Activated CD8-positive, alpha-beta memory T cell treated with anti-CD3 and anti-CD28 coated beads for 36 hours (primary cell): ENCODE data around the gene B3GLCT. TPM values are rescaled to one million over a fixed set of nuclear protein-coding genes. Genes with fewer than 3 reads are reported as not detected.
"Not testable (repeated sequence)": the region's sequence is repeated elsewhere in the genome, so short reads cannot be mapped to it uniquely, and the experiment has no call there.

Experiments
- CTCF ChIA-PET: fragments of 350-600 bp; sonication (Branson Sonifier 250); formaldehyde crosslinking; loops from one replicate; lab custom pipeline; 2021; ENCODE audit warnings: antibody characterized with exemption; lab: Charles Lee
- POLR2A ChIA-PET: fragments of 350-600 bp; sonication (Branson Sonifier 250); formaldehyde crosslinking; loops from one replicate; lab custom pipeline; 2021; ENCODE audit warnings: antibody characterized with exemption; lab: Charles Lee
- total RNA-seq, 2 experiments: library from RNA; stranded (reverse); gene quantifications; one replicate each; pipeline ENCODE4 v1.2.3, GENCODE V29; 2021

B3GLCT gene
- 1 to 10 TPM; 4.5 to 5.1 TPM for total RNA-seq

- ChIA-PET POLR2A (interaction anchor here (1.1 kb wide), 1 partner anchor 40 kb away, joined by 3 read pairs; no protein-coding TSS in a partner anchor), CTCF (interaction anchor here (0.6 to 1.5 kb wide), 5 partner anchors 9 to 934 kb away, joined by 3 to 5 read pairs (median 3); no protein-coding TSS in a partner anchor)
Measured at GRCh38 chr13:31199849-31200636, at the start of gene B3GLCT. Gene B3GLCT, plus strand, starts transcription at chr13:31199975. Its CDS starts 110 bp downstream, at chr13:31200085.

- ChIA-PET POLR2A (no interaction called here), CTCF (no interaction called here)
Measured at GRCh38 chr13:31150315-31150985, 49.3 kb upstream of the B3GLCT start.

- ChIA-PET POLR2A (no interaction called here), CTCF (no interaction called here)
Measured at GRCh38 chr13:31151837-31152236, 47.9 kb upstream of the B3GLCT start.

- CTCF ChIA-PET, result no interaction called here
- POLR2A ChIA-PET, result no interaction called here
Measured at GRCh38 chr13:31154939-31155338, 44.8 kb upstream of the B3GLCT start.

GRCh38 chr13:31159306-31159705 lies 40.5 kb upstream of the B3GLCT start:
- ChIA-PET POLR2A (no interaction called here), CTCF (no interaction called here)

- ChIA-PET CTCF (interaction anchor here (0.6 to 1.3 kb wide), 3 partner anchors 39 to 117 kb away, joined by 3 to 5 read pairs (median 4); partner anchors contain the start of gene B3GLCT), POLR2A (interaction anchor here (1.3 to 1.5 kb wide), 2 partner anchors 14 to 38 kb away, joined by 3 read pairs; partner anchors contain the start of gene B3GLCT)
Measured at GRCh38 chr13:31160857-31161556, 38.8 kb upstream of the B3GLCT start.

- CTCF ChIA-PET, result interaction anchor here (1.3 kb wide), 1 partner anchor 38 kb away, joined by 5 read pairs; the partner anchor contains the start of gene B3GLCT
- POLR2A ChIA-PET, result interaction anchor here (1.3 kb wide), 1 partner anchor 14 kb away, joined by 3 read pairs; no protein-coding TSS in a partner anchor
Measured at GRCh38 chr13:31161557-31162150, 38.1 kb upstream of the B3GLCT start, which contains the start of gene HSPH1. Gene HSPH1, minus strand, starts transcription at chr13:31161904. Its CDS starts 322 bp downstream, at chr13:31161582.

- ChIA-PET CTCF (no interaction called here), POLR2A (interaction anchor here (0.7 kb wide), 1 partner anchor 167 kb away, joined by 4 read pairs; no protein-coding TSS in a partner anchor)
Measured at GRCh38 chr13:31162151-31163008, 37.4 kb upstream of the B3GLCT start.

- CTCF ChIA-PET, result no interaction called here
- POLR2A ChIA-PET, result no interaction called here
Measured at GRCh38 chr13:31166591-31166990, 33.2 kb upstream of the B3GLCT start.

- POLR2A ChIA-PET, result no interaction called here
- CTCF ChIA-PET, result no interaction called here
Measured at GRCh38 chr13:31167490-31167889, 32.3 kb upstream of the B3GLCT start.

- ChIA-PET POLR2A (no interaction called here), CTCF (no interaction called here)
Measured at GRCh38 chr13:31168166-31168565, 31.6 kb upstream of the B3GLCT start.

GRCh38 chr13:31168736-31169135 lies 31.0 kb upstream of the B3GLCT start:
- CTCF ChIA-PET, result no interaction called here
- POLR2A ChIA-PET, result no interaction called here

GRCh38 chr13:31172001-31172400 lies 27.8 kb upstream of the B3GLCT start:
- CTCF ChIA-PET, result no interaction called here
- POLR2A ChIA-PET, result no interaction called here

GRCh38 chr13:31172535-31172934 lies 27.2 kb upstream of the B3GLCT start:
- ChIA-PET CTCF (no interaction called here), POLR2A (no interaction called here)

- ChIA-PET POLR2A (no interaction called here), CTCF (no interaction called here)
Measured at GRCh38 chr13:31174018-31174417, 25.8 kb upstream of the B3GLCT start.

- ChIA-PET POLR2A (no interaction called here), CTCF (no interaction called here)
Measured at GRCh38 chr13:31175847-31176532, 23.8 kb upstream of the B3GLCT start.

- CTCF ChIA-PET, POLR2A ChIA-PET: not testable (repeated sequence)
Measured at GRCh38 chr13:31177813-31178495, 21.8 kb upstream of the B3GLCT start.
